HepG2 (cell line): ENCODE measurements around the gene LUZP1. TPM values are rescaled to one million over a fixed set of nuclear protein-coding genes. Genes with fewer than 3 reads are reported as not detected.

Source experiments
- ATAC-seq: fragments of 200-7000 bp; cut with Tn5 transposase; 3 replicates; pipeline ENCODE4 v1.9.1; 2020; ENCODE audit warnings: mild to moderate bottlenecking, moderate library complexity
- BruUV-seq: library from RNA; stranded (reverse); fragments of 400-500 nt; replicated peaks from 2 replicates; lab custom pipeline; 2021; lab: Mats Ljungman, UMichigan
- CTCF ChIA-PET: fragments of 300-600 bp; formaldehyde crosslinking; extraction: SDS; loops from one replicate; lab custom pipeline; 2021; ENCODE audit warnings: low total read pairs, inconsistent platforms, low intra/inter-chr PET ratio; lab: Yijun Ruan, JAX
- POLR2A ChIA-PET: fragments of 350-600 bp; sonication (Branson Sonifier 250); formaldehyde crosslinking; loops from one replicate; lab custom pipeline; 2020; ENCODE audit warnings: antibody characterized with exemption, inconsistent platforms; lab: Yijun Ruan, JAX
- DNase-seq: peaks from one replicate; pipeline ENCODE4 v3.0.0-alpha.2; 2015; ENCODE audit warnings: low spot score
- FAIRE-seq: peaks from 3 replicates; lab custom pipeline; 2011; peaks lifted over from hg19 to GRCh38; lab: Jason Lieb, UNC
- H2AFZ ChIP-seq: one replicate; pipeline ENCODE4 v1.6.1; 2011; ENCODE audit warnings: low read length, inconsistent platforms
- H3K27ac ChIP-seq: fragments of 300-600 bp; 3 replicates; pipeline ENCODE4 v1.8.0; 2011; ENCODE audit warnings: mixed run types, mild to moderate bottlenecking, mixed read lengths, low read length, inconsistent platforms; ENCODE audit not compliant: insufficient read depth; ENCODE audit errors: extremely low read length
- H3K27me3 ChIP-seq, 2 experiments: fragments of 200-600 bp in 1 of 2; 2 replicates in 1 of 2; 3 replicates in 1 of 2; pipeline versions ENCODE4 v1.6.0 to v1.8.0; 2011; ENCODE audit warnings: low read length in 2 of 2, mild to moderate bottlenecking in 2 of 2, moderate library complexity in 2 of 2, inconsistent platforms in 1 of 2; ENCODE audit not compliant: insufficient read depth in 2 of 2, control insufficient read depth in 1 of 2
- H3K36me3 ChIP-seq, 2 experiments: fragments of 200-600 bp in 1 of 2; replicated peaks in 1 of 2; 2 replicates in 1 of 2; 3 replicates in 1 of 2; pipeline versions ENCODE4 v1.5.1 to v1.8.0; 2011; ENCODE audit warnings: low read length in 2 of 2, inconsistent platforms in 1 of 2; ENCODE audit not compliant: insufficient read depth in 2 of 2, control insufficient read depth in 1 of 2
- H3K4me1 ChIP-seq: 2 replicates; pipeline ENCODE4 v1.5.1; 2012; ENCODE audit warnings: low read length, inconsistent platforms; ENCODE audit not compliant: insufficient read depth
- H3K4me2 ChIP-seq: 2 replicates; pipeline ENCODE4 v1.6.0; 2011; ENCODE audit warnings: low read depth, low read length, inconsistent platforms
- H3K4me3 ChIP-seq, 3 experiments: fragments of 200-600 bp in 1 of 3; sonication (generic), shearing (Covaris generic) in 1 of 3; replicated peaks in 1 of 3; 2 replicates each; pipeline ENCODE4 v1.5.1; 2011 to 2016; ENCODE audit warnings: low read length in 3 of 3, inconsistent platforms in 2 of 3, low read depth in 2 of 3, mild to moderate bottlenecking in 2 of 3, control low read depth in 1 of 3, mixed read lengths in 1 of 3; ENCODE audit not compliant: insufficient read depth in 1 of 3
- H3K79me2 ChIP-seq: one replicate; pipeline ENCODE4 v1.6.1; 2011; ENCODE audit warnings: low read length, inconsistent platforms; ENCODE audit not compliant: insufficient read depth
- H3K9ac ChIP-seq: 2 replicates; pipeline ENCODE4 v1.6.0; 2011; ENCODE audit warnings: mild to moderate bottlenecking, low read depth, low read length, inconsistent platforms; ENCODE audit not compliant: insufficient read depth
- H3K9me3 ChIP-seq: 2 replicates; pipeline ENCODE4 v1.5.1; 2012; ENCODE audit warnings: mild to moderate bottlenecking, low read length
- H4K20me1 ChIP-seq: 2 replicates; pipeline ENCODE4 v1.6.0; 2011; ENCODE audit warnings: inconsistent platforms, mild to moderate bottlenecking, low read length, moderate library complexity; ENCODE audit not compliant: insufficient read depth
- BATF2 ChIP-seq: sonication (generic); formaldehyde crosslinking; IDR thresholded peaks from 2 replicates; pipeline ENCODE4 v1.8.0; 2022; ENCODE audit warnings: mild to moderate bottlenecking, missing genetic modification reagents, moderate library complexity
- KMT2A ChIP-seq: sonication (generic); formaldehyde crosslinking; IDR thresholded peaks from 2 replicates; pipeline ENCODE4 v1.4.0; 2020; ENCODE audit warnings: missing genetic modification reagents
- MED13 ChIP-seq: sonication (generic); formaldehyde crosslinking; IDR thresholded peaks from 2 replicates; pipeline ENCODE4 v1.5.0; 2020; ENCODE audit warnings: missing genetic modification reagents
- MED8 ChIP-seq: sonication (generic); formaldehyde crosslinking; IDR thresholded peaks from 2 replicates; pipeline ENCODE4 v1.8.1; 2023; ENCODE audit warnings: mild to moderate bottlenecking, missing genetic modification reagents; ENCODE audit not compliant: insufficient replicate concordance
- MZF1 ChIP-seq: sonication (generic); formaldehyde crosslinking; IDR thresholded peaks from 2 replicates; pipeline ENCODE4 v1.8.1; 2023; ENCODE audit warnings: mild to moderate bottlenecking, missing genetic modification reagents, borderline replicate concordance
- NFYC ChIP-seq: IDR thresholded peaks from 2 replicates; pipeline ENCODE4 v1.6.1; 2016; ENCODE audit warnings: missing genetic modification reagents, missing compliant biosample characterization
- NR3C1 ChIP-seq: sonication (generic); formaldehyde crosslinking; IDR thresholded peaks from 2 replicates; pipeline ENCODE4 v1.4.0; 2020; ENCODE audit warnings: missing genetic modification reagents
- YEATS2 ChIP-seq: sonication (generic); formaldehyde crosslinking; IDR thresholded peaks from 2 replicates; pipeline ENCODE4 v1.4.0; 2020; ENCODE audit warnings: missing genetic modification reagents, borderline replicate concordance
- ZNF180 ChIP-seq: sonication (generic); formaldehyde crosslinking; IDR thresholded peaks from 2 replicates; pipeline ENCODE4 v1.4.0; 2020; ENCODE audit warnings: low read depth, missing genetic modification reagents, borderline replicate concordance
- ZNF484 ChIP-seq: sonication (generic); formaldehyde crosslinking; IDR thresholded peaks from 2 replicates; pipeline ENCODE4 v1.5.1; 2020; ENCODE audit warnings: mild to moderate bottlenecking, low read depth, missing genetic modification reagents, borderline replicate concordance
- ZNF75D ChIP-seq: sonication (generic); formaldehyde crosslinking; IDR thresholded peaks from 2 replicates; pipeline ENCODE4 v1.8.1; 2023; ENCODE audit warnings: missing genetic modification reagents, mild to moderate bottlenecking, borderline replicate concordance
- ZNF777 ChIP-seq: sonication (generic); formaldehyde crosslinking; IDR thresholded peaks from 2 replicates; pipeline ENCODE4 v1.4.0; 2020; ENCODE audit warnings: missing genetic modification reagents
- ZSCAN22 ChIP-seq: sonication (generic); formaldehyde crosslinking; IDR thresholded peaks from 2 replicates; pipeline ENCODE4 v1.4.0; 2020; ENCODE audit warnings: mild to moderate bottlenecking, missing genetic modification reagents
- WGBS: methylation state at CpG from one replicate; pipeline ENCODE4 v1.1.6; 2017; ENCODE audit warnings: low lambda C conversion rate; 5-methylcytosine and 5-hydroxymethylcytosine counted together
- in situ Hi-C: cut with HindIII; loops from 2 replicates; pipeline ENCODE4 v1.10.0; 2017; ENCODE audit warnings: low pct_unique_long_range_greater_than_20kb; ENCODE audit not compliant: extremely low pct_ligation_motif_present
- intact Hi-C: fragments of 100-400 bp; cut with micrococcal nuclease; formaldehyde crosslinking; loops from one replicate; pipeline ENCODE4 v1.10.0; 2022; ENCODE audit not compliant: unreplicated experiment
- polyA plus RNA-seq, 8 experiments: library from polyadenylated mRNA; depleted of rRNA in 3 of 8; stranded (reverse) in 7 of 8; unstranded in 1 of 8; fragments of >200 nt; fragmentation: Illumina TruSeq in 4 of 8; extraction: Trizol in 4 of 8; gene quantifications; 2 replicates each; pipeline versions ENCODE4 v1.2.1 to v1.2.3, GENCODE V29; 2011 to 2016; ENCODE audit warnings: low read depth in 4 of 8, missing spikeins in 1 of 8, mixed read lengths in 1 of 8; ENCODE audit not compliant: insufficient read depth in 1 of 8
- total RNA-seq, 5 experiments: library from RNA; depleted of rRNA; stranded (reverse); fragments of >200 nt; fragmentation: Illumina TruSeq; extraction: Trizol; gene quantifications; 2 replicates each; pipeline ENCODE4 v1.2.3, GENCODE V29; 2016; ENCODE audit warnings: low read depth in 1 of 5
- TF ChIP-seq, protein P1 (sequence below): sonication (generic); formaldehyde crosslinking; IDR thresholded peaks from 2 replicates; pipeline ENCODE4 v1.5.0; 2020; ENCODE audit warnings: missing genetic modification reagents
- TF ChIP-seq, protein P2 (sequence below): sonication (generic); formaldehyde crosslinking; IDR thresholded peaks from 2 replicates; pipeline ENCODE4 v1.4.0; 2020; ENCODE audit warnings: missing genetic modification reagents

LUZP1 gene
- total and polyA plus RNA-seq, 2 of the 13 experiments (the other 11 are each of a cell fraction or from before 2014, with no cell fraction given), result 6.9 to 12.7 TPM

- TF ChIP-seq BATF2 (CRISPR knock-in tag), result no peak
- TF ChIP-seq, protein P1, sequence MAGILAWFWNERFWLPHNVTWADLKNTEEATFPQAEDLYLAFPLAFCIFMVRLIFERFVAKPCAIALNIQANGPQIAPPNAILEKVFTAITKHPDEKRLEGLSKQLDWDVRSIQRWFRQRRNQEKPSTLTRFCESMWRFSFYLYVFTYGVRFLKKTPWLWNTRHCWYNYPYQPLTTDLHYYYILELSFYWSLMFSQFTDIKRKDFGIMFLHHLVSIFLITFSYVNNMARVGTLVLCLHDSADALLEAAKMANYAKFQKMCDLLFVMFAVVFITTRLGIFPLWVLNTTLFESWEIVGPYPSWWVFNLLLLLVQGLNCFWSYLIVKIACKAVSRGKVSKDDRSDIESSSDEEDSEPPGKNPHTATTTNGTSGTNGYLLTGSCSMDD (CRISPR knock-in tag), result no peak
- TF ChIP-seq MED8 (CRISPR knock-in tag), result no peak
Observed at GRCh38 chr1:23171181-23171755, 2.6 kb upstream of the LUZP1 start (continued).

GRCh38 chr1:23169727-23170335 lies 1.2 kb upstream of the LUZP1 start:
- POLR2A ChIA-PET, result interaction anchor here (0.8 to 2.0 kb wide), 2 partner anchors 18 to 55 kb away, joined by 3 to 5 read pairs; no protein-coding TSS in a partner anchor
- WGBS, result 10% methylated on average over 2 of the region's 5 CpGs
- H3K27ac ChIP-seq, result no peak overlapping the region
- FAIRE-seq (no peak), ATAC-seq (peak; percentile 63), DNase-seq (peak; percentile 32)
- BruUV-seq, result no TSS peak
- H3K36me3 ChIP-seq, result no peaks in the 10 kb centered on the region
- H3K9me3 ChIP-seq, result no peaks in the 10 kb centered on the region
- H2AFZ ChIP-seq, result no peak overlapping the region
- CTCF ChIA-PET, result no interaction called here
- H3K79me2 ChIP-seq, result peaks cover 28% of the 10 kb centered on the region
- peak overlapping the region; percentile 35 for H3K9ac ChIP-seq
- H4K20me1 ChIP-seq, result peaks cover 11% of the 10 kb centered on the region
- H3K27me3 ChIP-seq, result no peaks in the 10 kb centered on the region; a peak in 1 of 5 replicates
- intact Hi-C loops, result no loop called here
- peak overlapping the region; percentile 86 for H3K4me2 ChIP-seq
- in situ Hi-C loops, result no loop called here
- peaks cover 55% of the 10 kb centered on the region for H3K4me1 ChIP-seq
- peak overlapping the region; percentile 30 to 96 (median 41) for H3K4me3 ChIP-seq
- TF ChIP-seq MED13 (no peak), ZNF75D (CRISPR knock-in tag) (no peak), NFYC (CRISPR knock-in tag) (peak; percentile 30; the same call in 1 of the 2 replicates), ZNF180 (no peak), ZNF484 (CRISPR knock-in tag) (no peak), ZSCAN22 (CRISPR knock-in tag) (no peak), MZF1 (CRISPR knock-in tag) (no peak), NR3C1 (no peak), KMT2A (CRISPR knock-in tag) (no peak), ZNF777 (no peak), YEATS2 (CRISPR knock-in tag) (no peak)
- TF ChIP-seq, protein P2, sequence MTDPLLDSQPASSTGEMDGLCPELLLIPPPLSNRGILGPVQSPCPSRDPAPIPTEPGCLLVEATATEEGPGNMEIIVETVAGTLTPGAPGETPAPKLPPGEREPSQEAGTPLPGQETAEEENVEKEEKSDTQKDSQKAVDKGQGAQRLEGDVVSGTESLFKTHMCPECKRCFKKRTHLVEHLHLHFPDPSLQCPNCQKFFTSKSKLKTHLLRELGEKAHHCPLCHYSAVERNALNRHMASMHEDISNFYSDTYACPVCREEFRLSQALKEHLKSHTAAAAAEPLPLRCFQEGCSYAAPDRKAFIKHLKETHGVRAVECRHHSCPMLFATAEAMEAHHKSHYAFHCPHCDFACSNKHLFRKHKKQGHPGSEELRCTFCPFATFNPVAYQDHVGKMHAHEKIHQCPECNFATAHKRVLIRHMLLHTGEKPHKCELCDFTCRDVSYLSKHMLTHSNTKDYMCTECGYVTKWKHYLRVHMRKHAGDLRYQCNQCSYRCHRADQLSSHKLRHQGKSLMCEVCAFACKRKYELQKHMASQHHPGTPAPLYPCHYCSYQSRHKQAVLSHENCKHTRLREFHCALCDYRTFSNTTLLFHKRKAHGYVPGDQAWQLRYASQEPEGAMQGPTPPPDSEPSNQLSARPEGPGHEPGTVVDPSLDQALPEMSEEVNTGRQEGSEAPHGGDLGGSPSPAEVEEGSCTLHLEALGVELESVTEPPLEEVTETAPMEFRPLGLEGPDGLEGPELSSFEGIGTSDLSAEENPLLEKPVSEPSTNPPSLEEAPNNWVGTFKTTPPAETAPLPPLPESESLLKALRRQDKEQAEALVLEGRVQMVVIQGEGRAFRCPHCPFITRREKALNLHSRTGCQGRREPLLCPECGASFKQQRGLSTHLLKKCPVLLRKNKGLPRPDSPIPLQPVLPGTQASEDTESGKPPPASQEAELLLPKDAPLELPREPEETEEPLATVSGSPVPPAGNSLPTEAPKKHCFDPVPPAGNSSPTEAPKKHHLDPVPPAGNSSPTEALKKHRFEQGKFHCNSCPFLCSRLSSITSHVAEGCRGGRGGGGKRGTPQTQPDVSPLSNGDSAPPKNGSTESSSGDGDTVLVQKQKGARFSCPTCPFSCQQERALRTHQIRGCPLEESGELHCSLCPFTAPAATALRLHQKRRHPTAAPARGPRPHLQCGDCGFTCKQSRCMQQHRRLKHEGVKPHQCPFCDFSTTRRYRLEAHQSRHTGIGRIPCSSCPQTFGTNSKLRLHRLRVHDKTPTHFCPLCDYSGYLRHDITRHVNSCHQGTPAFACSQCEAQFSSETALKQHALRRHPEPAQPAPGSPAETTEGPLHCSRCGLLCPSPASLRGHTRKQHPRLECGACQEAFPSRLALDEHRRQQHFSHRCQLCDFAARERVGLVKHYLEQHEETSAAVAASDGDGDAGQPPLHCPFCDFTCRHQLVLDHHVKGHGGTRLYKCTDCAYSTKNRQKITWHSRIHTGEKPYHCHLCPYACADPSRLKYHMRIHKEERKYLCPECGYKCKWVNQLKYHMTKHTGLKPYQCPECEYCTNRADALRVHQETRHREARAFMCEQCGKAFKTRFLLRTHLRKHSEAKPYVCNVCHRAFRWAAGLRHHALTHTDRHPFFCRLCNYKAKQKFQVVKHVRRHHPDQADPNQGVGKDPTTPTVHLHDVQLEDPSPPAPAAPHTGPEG, result no peak
